H1 (cell line): Measurements from ENCODE around the gene CCDC137. TPM values are rescaled to one million over a fixed set of nuclear protein-coding genes. Genes with fewer than 3 reads are reported as not detected.

Experiments used
- CTCF ChIA-PET: fragments of 300-600 bp; sonication (Branson Sonifier 250); formaldehyde crosslinking; loops from one replicate; lab custom pipeline; 2021; ENCODE audit not compliant: partially characterized antibody; lab: Charles Lee
- POLR2A ChIA-PET: fragments of 300-600 bp; sonication (Branson Sonifier 250); formaldehyde crosslinking; loops from one replicate; lab custom pipeline; 2021; ENCODE audit warnings: inconsistent platforms; ENCODE audit not compliant: partially characterized antibody; lab: Charles Lee
- DNase-seq, 2 experiments: peaks; one replicate each; pipeline versions ENCODE4 v3.0.0 to v3.0.0-alpha.2; 2010 to 2022; ENCODE audit warnings: low spot score in 2 of 2, low read depth in 1 of 2, mixed read lengths in 1 of 2
- FAIRE-seq: peaks from 2 replicates; lab custom pipeline; 2011; peaks lifted over from hg19 to GRCh38; lab: Jason Lieb, UNC
- H2AFZ ChIP-seq: 2 replicates; pipeline ENCODE4 v1.8.1; 2012; ENCODE audit warnings: low read length, inconsistent platforms
- H2AK5ac ChIP-seq: 2 replicates; pipeline ENCODE4 v1.6.1; 2013; ENCODE audit warnings: low read depth, low read length
- H2BK120ac ChIP-seq: replicated peaks from 2 replicates; pipeline ENCODE3; 2013; ENCODE audit warnings: low read depth, low read length, inconsistent platforms
- H2BK12ac ChIP-seq: 2 replicates; pipeline ENCODE4 v1.6.1; 2013; ENCODE audit warnings: low read depth, low read length
- H2BK15ac ChIP-seq: 2 replicates; pipeline ENCODE4 v1.6.1; 2013; ENCODE audit warnings: low read length
- H2BK20ac ChIP-seq: 2 replicates; pipeline ENCODE4 v1.6.1; 2013; ENCODE audit warnings: low read length
- H2BK5ac ChIP-seq: 2 replicates; pipeline ENCODE4 v1.6.1; 2013; ENCODE audit warnings: low read depth, low read length
- H3K14ac ChIP-seq: 2 replicates; pipeline ENCODE4 v1.6.1; 2013; ENCODE audit warnings: inconsistent platforms; ENCODE audit not compliant: insufficient read length
- H3K18ac ChIP-seq: 2 replicates; pipeline ENCODE4 v1.6.1; 2013; ENCODE audit warnings: low read length; ENCODE audit errors: extremely low read depth
- H3K23ac ChIP-seq: 2 replicates; pipeline ENCODE4 v1.6.1; 2013; ENCODE audit warnings: inconsistent platforms; ENCODE audit not compliant: insufficient read length
- H3K23me2 ChIP-seq: 2 replicates; pipeline ENCODE4 v1.6.1; 2013; ENCODE audit warnings: low read depth, low read length
- H3K27ac ChIP-seq: 2 replicates; pipeline ENCODE4 v1.6.1; 2011; ENCODE audit warnings: low read depth, low read length, inconsistent platforms
- H3K27me3 ChIP-seq, 4 experiments: replicated peaks in 1 of 4; 1 replicate in 1 of 4; 2 replicates in 3 of 4; pipeline versions ENCODE4 v1.6.1 to v1.8.1; 2011 to 2013; ENCODE audit warnings: low read length in 3 of 4, mild to moderate bottlenecking in 3 of 4, inconsistent platforms in 2 of 4, mixed read lengths in 2 of 4, moderate library complexity in 1 of 4; ENCODE audit not compliant: control insufficient read depth in 3 of 4, insufficient read depth in 3 of 4; ENCODE audit errors: extremely low read depth in 1 of 4
- H3K36me3 ChIP-seq, 4 experiments: 2 replicates each; pipeline versions ENCODE4 v1.6.1 to v1.8.1; 2011 to 2013; ENCODE audit warnings: mild to moderate bottlenecking in 4 of 4, low read length in 3 of 4, moderate library complexity in 2 of 4, control low read depth in 1 of 4, inconsistent platforms in 1 of 4; ENCODE audit not compliant: insufficient read depth in 4 of 4, control insufficient read depth in 2 of 4
- H3K4ac ChIP-seq: replicated peaks from 2 replicates; pipeline ENCODE3; 2013; ENCODE audit warnings: low read length, low read depth, mixed read lengths, inconsistent platforms; ENCODE audit not compliant: insufficient read length
- H3K4me1 ChIP-seq, 4 experiments: replicated peaks in 1 of 4; 1 replicate in 1 of 4; 2 replicates in 3 of 4; pipeline versions ENCODE4 v1.6.1 to v1.8.1; 2011 to 2013; ENCODE audit warnings: low read length in 3 of 4, inconsistent platforms in 2 of 4, mixed read lengths in 1 of 4; ENCODE audit not compliant: insufficient read depth in 4 of 4, control insufficient read depth in 3 of 4
- H3K4me2 ChIP-seq, 2 experiments: 2 replicates each; pipeline versions ENCODE4 v1.6.1 to v1.8.1; 2011 to 2013; ENCODE audit warnings: low read depth in 2 of 2, low read length in 2 of 2, control low read depth in 1 of 2, inconsistent platforms in 1 of 2, mild to moderate bottlenecking in 1 of 2; ENCODE audit not compliant: insufficient read depth in 1 of 2
- H3K4me3 ChIP-seq, 4 experiments: fragments of 200-600, 300-600 bp in 1 of 4; sonication (generic), shearing (Covaris generic), sonication (Bioruptor Twin) in 1 of 4; 2 replicates each; pipeline versions ENCODE4 v1.5.1 to v1.8.1; 2011 to 2016; ENCODE audit warnings: low read length in 4 of 4, low read depth in 3 of 4, control low read depth in 2 of 4, inconsistent platforms in 2 of 4, mild to moderate bottlenecking in 2 of 4, mixed read lengths in 1 of 4, moderate library complexity in 1 of 4; ENCODE audit not compliant: insufficient read depth in 2 of 4; ENCODE audit errors: extremely low read depth in 1 of 4
- H3K56ac ChIP-seq: replicated peaks from 2 replicates; pipeline ENCODE3; 2013; ENCODE audit warnings: low read depth, mild to moderate bottlenecking, mixed read lengths, low read length, inconsistent platforms; ENCODE audit not compliant: insufficient read length
- H3K79me1 ChIP-seq: 2 replicates; pipeline ENCODE4 v1.6.1; 2013; ENCODE audit warnings: low read depth, low read length, control low read depth
- H3K79me2 ChIP-seq, 2 experiments: 2 replicates each; pipeline versions ENCODE4 v1.6.1 to v1.8.1; 2012 to 2013; ENCODE audit warnings: low read length in 2 of 2, mild to moderate bottlenecking in 2 of 2, inconsistent platforms in 1 of 2; ENCODE audit not compliant: insufficient read depth in 2 of 2, control insufficient read depth in 1 of 2
- H3K9ac ChIP-seq, 4 experiments: replicated peaks in 1 of 4; 1 replicate in 1 of 4; 2 replicates in 3 of 4; pipeline versions ENCODE4 v1.6.1 to v1.8.1; 2011 to 2013; ENCODE audit warnings: low read depth in 3 of 4, low read length in 3 of 4, control low read depth in 2 of 4, mild to moderate bottlenecking in 2 of 4, moderate library complexity in 2 of 4, inconsistent platforms in 1 of 4; ENCODE audit errors: extremely low read depth in 1 of 4
- H3K9me3 ChIP-seq, 2 experiments: 2 replicates each; pipeline versions ENCODE4 v1.6.1 to v1.8.1; 2012 to 2013; ENCODE audit warnings: mild to moderate bottlenecking in 2 of 2, moderate library complexity in 2 of 2, control low read depth in 1 of 2, inconsistent platforms in 1 of 2, low read depth in 1 of 2, low read length in 1 of 2, mixed read lengths in 1 of 2; ENCODE audit not compliant: insufficient read depth in 2 of 2
- H4K20me1 ChIP-seq, 2 experiments: replicated peaks in 1 of 2; 2 replicates each; pipeline versions ENCODE3 to v1.8.1; 2011 to 2013; ENCODE audit warnings: inconsistent platforms in 2 of 2, low read length in 2 of 2, mild to moderate bottlenecking in 1 of 2; ENCODE audit not compliant: insufficient read depth in 2 of 2, control insufficient read depth in 1 of 2
- H4K5ac ChIP-seq: 2 replicates; pipeline ENCODE4 v1.6.1; 2013; ENCODE audit warnings: low read length, low read depth, mixed read lengths, inconsistent platforms; ENCODE audit not compliant: insufficient read length
- H4K8ac ChIP-seq: 2 replicates; pipeline ENCODE4 v1.8.0; 2013; ENCODE audit warnings: mild to moderate bottlenecking, moderate library complexity, low read length, inconsistent platforms; ENCODE audit not compliant: insufficient read depth; ENCODE audit errors: extremely low read depth
- H4K91ac ChIP-seq: replicated peaks from 2 replicates; pipeline ENCODE3; 2013; ENCODE audit warnings: low read length, mixed read lengths, inconsistent platforms; ENCODE audit not compliant: insufficient read length
- CEBPB ChIP-seq: IDR thresholded peaks from 2 replicates; pipeline ENCODE4 v1.6.1; 2012; ENCODE audit warnings: low read depth, low read length
- CREB1 ChIP-seq: IDR thresholded peaks from 2 replicates; pipeline ENCODE4 v1.6.1; 2012; ENCODE audit warnings: inconsistent platforms
- EP300 ChIP-seq, 2 experiments: IDR thresholded peaks; 1 replicate in 1 of 2; 2 replicates in 1 of 2; pipeline ENCODE4 v1.6.1; 2011 to 2012; ENCODE audit warnings: low read depth in 2 of 2, low read length in 2 of 2, mild to moderate bottlenecking in 2 of 2, borderline replicate concordance in 1 of 2, inconsistent platforms in 1 of 2, moderate library complexity in 1 of 2
- GTF2F1 ChIP-seq: IDR thresholded peaks from 2 replicates; pipeline ENCODE4 v1.6.1; 2012; ENCODE audit warnings: low read depth, low read length, improper control_type of control experiment, borderline replicate concordance
- JUN ChIP-seq: IDR thresholded peaks from 2 replicates; pipeline ENCODE4 v1.6.1; 2011; ENCODE audit warnings: low read depth, mild to moderate bottlenecking, improper control_type of control experiment, low read length
- PHF8 ChIP-seq: fragments of 200-600 bp; sonication (generic); conservative IDR thresholded peaks from 2 replicates; pipeline ENCODE4 v1.7.1; 2012; ENCODE audit warnings: low read depth, mild to moderate bottlenecking, inconsistent platforms, low read length, moderate library complexity
- RFX5 ChIP-seq: IDR thresholded peaks from 2 replicates; pipeline ENCODE4 v1.6.1; 2011; ENCODE audit warnings: low read depth, low read length, improper control_type of control experiment, borderline replicate concordance
- SIN3A ChIP-seq, 2 experiments: IDR thresholded peaks in 1 of 2; conservative IDR thresholded peaks in 1 of 2; 2 replicates each; pipeline ENCODE4 v1.6.1; 2011 to 2012; ENCODE audit warnings: low read length in 2 of 2, improper control_type of control experiment in 1 of 2, low read depth in 1 of 2, mild to moderate bottlenecking in 1 of 2
- SIRT6 ChIP-seq: IDR thresholded peaks from one replicate; pipeline ENCODE4 v1.7.1; 2012; ENCODE audit warnings: low read length, inconsistent platforms
- SP4 ChIP-seq: IDR thresholded peaks from 2 replicates; pipeline ENCODE4 v1.6.1; 2012; ENCODE audit warnings: low read length, inconsistent platforms
- TCF12 ChIP-seq: IDR thresholded peaks from 2 replicates; pipeline ENCODE4 v1.6.1; 2011; ENCODE audit warnings: low read depth, mild to moderate bottlenecking, low read length
- TEAD4 ChIP-seq: IDR thresholded peaks from 2 replicates; pipeline ENCODE4 v1.6.1; 2012; ENCODE audit warnings: low read depth, low read length, inconsistent platforms, mixed read lengths
- ZNF274 ChIP-seq: IDR thresholded peaks from 2 replicates; pipeline ENCODE4 v1.7.0; 2012; ENCODE audit warnings: low read length, borderline replicate concordance; ENCODE audit errors: extremely low read depth
- WGBS, 2 experiments: shearing (Covaris generic) in 1 of 2; methylation state at CpG; one replicate each; pipeline versions ENCODE4 v1.1.6 to v1.1.7; 2013 to 2015; ENCODE audit warnings: low lambda C conversion rate in 2 of 2, mixed read lengths in 2 of 2, inconsistent platforms in 1 of 2, low coverage in 1 of 2, missing lambda C conversion rate in 1 of 2; ENCODE audit not compliant: insufficient replicate concordance in 2 of 2, insufficient coverage in 1 of 2, insufficient read length in 1 of 2; ENCODE audit errors: extremely low coverage in 1 of 2, missing lambda C conversion rate in 1 of 2; 5-methylcytosine and 5-hydroxymethylcytosine counted together
- polyA plus RNA-seq, 7 experiments: library from polyadenylated mRNA; depleted of rRNA in 3 of 7; stranded (reverse) in 5 of 7; unstranded in 2 of 7; fragments of >200 nt in 5 of 7; fragments of 200-250 nt in 2 of 7; gene quantifications; 1 replicate in 5 of 7; 2 replicates in 1 of 7; 4 replicates in 1 of 7; pipeline versions ENCODE4 v1.2.1 to v1.2.3, GENCODE V29; 2011 to 2013; ENCODE audit warnings: missing spikeins in 2 of 7, mixed read lengths in 2 of 7
- total RNA-seq: library from RNA; stranded (reverse); fragmentation: NEBNext Ultra II Directional; extraction: Animal tissue kit (Norgen Biotek cat#: 25700); gene quantifications from 2 replicates; pipeline ENCODE4 v1.2.1, GENCODE V29; 2021

The CCDC137 gene
- total and polyA plus RNA-seq, 2 of the 8 experiments (the other 6 are each of a cell fraction or from before 2014, with no cell fraction given): 17.6 to 38.6 TPM

GRCh38 chr17:81720267-81721071 is 53.9 kb downstream of the CCDC137 start:
- POLR2A ChIA-PET: interaction anchor here (0.7 to 25.9 kb wide), 6 partner anchors 12 to 149 kb away, joined by 3 to 348 read pairs (median 6); partner anchors contain the start of genes MRPL12 and SLC25A10
- no peak for TF ChIP-seq SIN3A (conservative IDR thresholded peaks at IDR 0.05 in 1 of 2, IDR thresholded peaks at IDR 0.05 in 1 of 2; ENCODE audit: low read depth in 1 of 2, low read length in 2 of 2)
- TF ChIP-seq GTF2F1: no peak
- TF ChIP-seq EP300 (IDR thresholded peaks at IDR 0.05; ENCODE audit: borderline replicate concordance in 1 of 2, low read depth in 2 of 2, low read length in 2 of 2): no peak
- TF ChIP-seq SP4: no peak
- no peak for TF ChIP-seq TCF12
- no peak for TF ChIP-seq JUN
- no peak for TF ChIP-seq CEBPB
- TF ChIP-seq RFX5: no peak
- TF ChIP-seq SIRT6: no peak
- no peak for TF ChIP-seq PHF8
- no peak for TF ChIP-seq CREB1
- TF ChIP-seq TEAD4: no peak
- TF ChIP-seq ZNF274: no peak

More at GRCh38 chr17:81720267-81721071, 53.9 kb downstream of the CCDC137 start:
- H3K56ac ChIP-seq: no peak overlapping the region
- CTCF ChIA-PET: interaction anchor here (0.6 to 3.6 kb wide), 8 partner anchors 10 to 149 kb away, joined by 3 to 14 read pairs (median 4); no protein-coding TSS in a partner anchor
- no peak for FAIRE-seq
- H3K23me2 ChIP-seq: no peaks in the 10 kb centered on the region
- no peak for DNase-seq
- H3K27ac ChIP-seq: no peak overlapping the region
- no peak overlapping the region for H2BK20ac ChIP-seq
- H3K79me1 ChIP-seq: no peaks in the 10 kb centered on the region; the same call in 1 of the 2 replicates
- peaks cover 0 to 6% (median 0%) of the 10 kb centered on the region in 4 experiments; a peak in 2 of 8 replicates for H3K36me3 ChIP-seq
- H4K5ac ChIP-seq: no peak overlapping the region
- H4K20me1 ChIP-seq: no peaks in the 10 kb centered on the region
- H2BK12ac ChIP-seq: 0 out of 2 replicates have a peak overlapping the region, but pooled peaks have one; percentile 17
- H2AFZ ChIP-seq: no peak overlapping the region
- no peak overlapping the region for H2BK120ac ChIP-seq
- no peaks in the 10 kb centered on the region for H3K79me2 ChIP-seq
- H3K9ac ChIP-seq: no peak overlapping the region
- H4K8ac ChIP-seq: no peak overlapping the region
- H3K27me3 ChIP-seq: no peaks in the 10 kb centered on the region
- H4K91ac ChIP-seq: no peak overlapping the region
- no peak overlapping the region for H3K23ac ChIP-seq
- H3K4me2 ChIP-seq: no peak overlapping the region
- H3K9me3 ChIP-seq: no peaks in the 10 kb centered on the region
- no peak overlapping the region for H2AK5ac ChIP-seq
- no peak overlapping the region for H2BK5ac ChIP-seq
- H2BK15ac ChIP-seq: no peak overlapping the region
- no peak overlapping the region for H3K4ac ChIP-seq
- no peak overlapping the region for H3K18ac ChIP-seq
- no peak overlapping the region for H3K14ac ChIP-seq
- no peak overlapping the region for H3K4me3 ChIP-seq
- H3K4me1 ChIP-seq: peaks cover 0 to 10% (median 3%) of the 10 kb centered on the region in 4 experiments; a peak in 5 of 7 replicates
- WGBS, 2 experiments: 90% methylated on average over 33 of the region's 33 CpGs; no CpG with 5 or more reads in 1 of the 2 experiments
